Measurements from ENCODE around the gene HABP4.

HABP4 gene

DNA sequence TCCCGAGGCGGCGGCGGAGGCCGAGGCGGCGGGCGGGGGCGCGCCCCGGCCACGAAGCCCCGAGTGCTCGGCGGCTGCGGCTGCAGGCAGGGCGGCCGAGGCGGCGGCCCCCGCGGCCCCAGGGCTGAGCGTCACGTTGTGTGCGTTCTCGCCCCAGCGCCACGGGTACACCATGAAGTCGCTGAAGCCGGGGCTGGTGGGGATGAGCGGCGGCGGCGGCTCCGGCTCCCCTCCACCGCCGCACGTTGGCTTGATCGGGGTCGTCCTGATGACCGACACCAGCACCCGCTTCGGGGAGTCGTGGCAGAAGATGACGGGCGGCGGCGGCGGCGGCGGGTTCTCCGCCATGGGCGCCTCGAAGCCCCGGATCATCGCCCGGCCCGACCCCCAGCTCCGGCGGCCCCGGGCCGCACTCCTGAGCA is 32.3 kb upstream of the HABP4 start:
- Histone ChIP-seq H3K4me2 (ENCODE audit: low read length) (peak overlapping the region; percentile 92), H3K9me3 (ENCODE audit: control insufficient read depth, insufficient read depth, low read length) (no peaks in the 10 kb centered on the region), H3K27ac (ENCODE audit: low read depth, low read length) (peak overlapping the region; percentile 99), H3K4me3 (ENCODE audit: low read length) (peak overlapping the region; percentile 97), H3K36me3 (ENCODE audit: control insufficient read depth, low read length) (peaks cover 52% of the 10 kb centered on the region), H3F3A (ENCODE audit: control insufficient read depth, insufficient read depth) (peaks cover 28% of the 10 kb centered on the region), H3K27me3 (ENCODE audit: control insufficient read depth, low read length) (no peaks in the 10 kb centered on the region; the same call in 1 of the 2 replicates), H4K20me1 (ENCODE audit: control insufficient read depth, insufficient read depth, low read depth, low read length) (peaks cover 32% of the 10 kb centered on the region), H3K4me1 (ENCODE audit: control insufficient read depth, low read length) (peaks cover 55% of the 10 kb centered on the region), H3K79me2 (ENCODE audit: control insufficient read depth, low read length) (peaks cover 68% of the 10 kb centered on the region), H3K9me2 (replicated peaks; ENCODE audit: control insufficient read depth, low read length) (no peaks in the 10 kb centered on the region)
- TF ChIP-seq EZH2phosphoT487 (IDR thresholded peaks at IDR 0.05; ENCODE audit: borderline replicate concordance, low read length) = no peak
- TF ChIP-seq CTCF (IDR thresholded peaks at IDR 0.05; ENCODE audit: low read depth, low read length, poor library complexity, severe bottlenecking) = no peak

DNA sequence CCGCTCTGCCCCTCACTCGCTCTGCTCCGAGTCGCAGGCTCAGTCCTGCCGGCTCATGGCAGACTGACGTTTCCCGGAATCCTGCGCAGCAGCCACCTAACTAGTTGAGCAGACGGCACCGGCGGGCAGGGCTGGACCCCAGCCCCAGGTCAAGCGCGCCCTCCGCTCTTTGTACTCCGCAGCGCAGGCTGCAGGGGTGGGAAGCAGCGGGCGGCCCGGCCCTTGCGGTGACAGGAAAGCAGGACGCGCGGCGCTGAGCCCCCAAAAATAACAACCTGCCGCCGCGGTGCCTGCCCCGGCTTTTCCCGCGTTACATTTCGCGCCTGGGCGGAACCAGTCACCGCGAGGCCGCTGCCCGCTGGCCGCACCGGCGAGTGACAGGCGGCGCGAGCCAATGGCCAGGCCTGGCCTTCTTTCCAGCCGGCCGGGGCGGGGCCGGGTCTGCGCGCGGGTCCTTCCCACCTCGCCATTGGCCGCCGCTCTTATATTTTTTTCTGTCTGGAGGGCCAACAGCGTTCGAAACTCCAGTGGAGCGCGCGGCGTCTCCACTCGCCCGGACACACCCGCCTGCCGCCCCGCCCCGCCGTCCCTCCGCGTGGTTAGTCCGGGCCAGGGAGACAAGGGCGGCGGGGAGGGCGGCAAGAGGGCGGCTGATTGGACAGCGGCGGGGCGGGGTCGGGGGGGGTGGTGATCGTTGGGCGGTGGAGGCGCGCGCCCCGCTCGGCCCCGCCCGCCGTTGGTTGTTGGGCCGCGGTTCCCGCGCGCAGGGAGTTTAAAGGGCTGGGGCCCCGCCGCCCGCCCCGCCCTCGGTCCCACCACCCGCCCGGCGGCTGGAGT is 31.7 kb upstream of the HABP4 start, which contains the start of gene ZNF367:
ZNF367 (minus strand) TSS at position 288 of the 837 bp plus-strand sequence. CDS start 338 bp downstream, outside the sequence.
- H3K36me3 ChIP-seq (ENCODE audit: control insufficient read depth, low read length) = peaks cover 47% of the 10 kb centered on the region
- H3K79me2 ChIP-seq (ENCODE audit: control insufficient read depth, low read length) = peaks cover 62% of the 10 kb centered on the region
- peak within 1 kb of the TSS; percentile 99 for H3K27ac ChIP-seq (ENCODE audit: low read depth, low read length)
- H3F3A ChIP-seq (ENCODE audit: control insufficient read depth, insufficient read depth) = peaks cover 28% of the 10 kb centered on the region
- no peaks in the 10 kb centered on the region; the same call in 1 of the 2 replicates for H3K27me3 ChIP-seq (ENCODE audit: control insufficient read depth, low read length)
- H3K4me1 ChIP-seq (ENCODE audit: control insufficient read depth, low read length) = peaks cover 50% of the 10 kb centered on the region
- H3K9me2 ChIP-seq (replicated peaks; ENCODE audit: control insufficient read depth, low read length) = no peaks in the 10 kb centered on the region
- H3K9me3 ChIP-seq (ENCODE audit: control insufficient read depth, insufficient read depth, low read length) = no peaks in the 10 kb centered on the region
- peak within 1 kb of the TSS; percentile 95 for H3K4me2 ChIP-seq (ENCODE audit: low read length)
- H4K20me1 ChIP-seq (ENCODE audit: control insufficient read depth, insufficient read depth, low read depth, low read length) = peaks cover 27% of the 10 kb centered on the region
- TF ChIP-seq EZH2phosphoT487 (IDR thresholded peaks at IDR 0.05; ENCODE audit: borderline replicate concordance, low read length) (no peak), CTCF (IDR thresholded peaks at IDR 0.05; ENCODE audit: low read depth, low read length, poor library complexity, severe bottlenecking) (peak; percentile 9)
- peak within 1 kb of the TSS; percentile 98 for H3K4me3 ChIP-seq (ENCODE audit: low read length)

DNA sequence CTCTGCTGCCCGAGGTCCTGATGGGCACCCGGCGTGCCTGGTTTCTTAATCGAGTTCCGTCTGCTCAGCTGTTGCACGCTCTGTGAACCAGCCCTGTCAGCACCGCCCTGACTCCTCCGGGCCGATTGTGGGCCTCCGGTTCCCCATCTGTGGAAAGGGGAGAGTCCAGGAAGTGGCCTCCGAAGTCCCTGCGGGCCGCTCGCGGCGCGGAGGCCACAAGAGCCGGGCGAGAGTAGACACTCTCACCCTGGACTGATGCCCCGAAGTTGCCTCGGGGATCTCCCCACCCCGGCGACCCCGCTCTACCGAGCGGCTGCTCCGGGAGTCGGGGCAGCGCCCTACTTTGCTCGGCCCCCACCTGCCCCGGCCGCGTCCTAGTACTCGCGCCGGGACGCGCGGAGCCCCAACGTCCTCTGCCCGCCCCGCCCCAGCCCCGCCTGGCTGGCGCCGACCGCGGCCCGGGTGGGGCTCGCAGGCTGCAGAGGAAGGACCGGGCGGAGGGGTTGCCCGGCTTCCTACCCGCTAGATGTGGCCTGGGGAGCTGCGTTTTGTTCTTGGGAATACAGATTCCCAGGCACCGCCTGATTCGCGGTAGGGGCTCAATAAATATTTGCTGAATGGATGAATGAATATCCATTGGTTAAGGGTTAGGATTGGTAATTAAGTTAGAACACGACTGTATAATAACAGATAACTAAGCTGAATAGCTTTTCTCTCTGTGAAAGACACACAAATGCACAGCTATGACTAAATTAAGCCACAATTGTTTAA is 30.9 kb upstream of the HABP4 start:
- Histone ChIP-seq H3K36me3 (ENCODE audit: control insufficient read depth, low read length) (peaks cover 38% of the 10 kb centered on the region), H3F3A (ENCODE audit: control insufficient read depth, insufficient read depth) (peaks cover 20% of the 10 kb centered on the region), H3K9me2 (replicated peaks; ENCODE audit: control insufficient read depth, low read length) (no peaks in the 10 kb centered on the region), H3K4me3 (ENCODE audit: low read length) (peak overlapping the region; percentile 98), H3K4me2 (ENCODE audit: low read length) (peak overlapping the region; percentile 72), H3K4me1 (ENCODE audit: control insufficient read depth, low read length) (peaks cover 41% of the 10 kb centered on the region), H3K27me3 (ENCODE audit: control insufficient read depth, low read length) (no peaks in the 10 kb centered on the region; the same call in 1 of the 2 replicates), H3K27ac (ENCODE audit: low read depth, low read length) (peak overlapping the region; percentile 99), H4K20me1 (ENCODE audit: control insufficient read depth, insufficient read depth, low read depth, low read length) (peaks cover 20% of the 10 kb centered on the region), H3K9me3 (ENCODE audit: control insufficient read depth, insufficient read depth, low read length) (no peaks in the 10 kb centered on the region), H3K79me2 (ENCODE audit: control insufficient read depth, low read length) (peaks cover 54% of the 10 kb centered on the region)
- no peak for TF ChIP-seq CTCF (IDR thresholded peaks at IDR 0.05; ENCODE audit: low read depth, low read length, poor library complexity, severe bottlenecking)
- TF ChIP-seq EZH2phosphoT487 (IDR thresholded peaks at IDR 0.05; ENCODE audit: borderline replicate concordance, low read length) = no peak
